ENCODE measurements around the gene TBC1D7.

TBC1D7 gene

DNA sequence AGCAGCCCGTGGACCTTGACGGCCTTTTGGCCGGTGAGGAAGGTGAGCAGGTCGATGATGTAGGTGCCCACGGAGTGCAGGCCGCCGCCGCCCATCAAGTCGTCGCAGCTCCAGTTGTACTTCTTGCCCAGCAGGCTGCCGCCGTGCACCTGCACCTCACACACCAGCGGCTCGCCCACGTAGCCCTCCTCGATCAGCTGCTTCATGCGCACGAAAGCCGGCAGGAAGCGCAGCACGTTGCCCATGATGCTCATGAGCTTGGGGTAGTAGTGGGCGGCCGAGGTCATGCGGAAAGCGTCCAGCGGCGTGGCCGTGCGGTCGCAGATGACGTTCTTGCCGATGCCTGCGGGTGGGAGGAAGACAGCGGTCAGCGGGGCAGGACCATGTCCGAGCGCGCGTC is 37.0 kb upstream of the TBC1D7 start:
- no peaks in the 10 kb centered on the region for H3K79me2 ChIP-seq (ENCODE audit: insufficient read depth, low read length)
- TF ChIP-seq, protein P1, sequence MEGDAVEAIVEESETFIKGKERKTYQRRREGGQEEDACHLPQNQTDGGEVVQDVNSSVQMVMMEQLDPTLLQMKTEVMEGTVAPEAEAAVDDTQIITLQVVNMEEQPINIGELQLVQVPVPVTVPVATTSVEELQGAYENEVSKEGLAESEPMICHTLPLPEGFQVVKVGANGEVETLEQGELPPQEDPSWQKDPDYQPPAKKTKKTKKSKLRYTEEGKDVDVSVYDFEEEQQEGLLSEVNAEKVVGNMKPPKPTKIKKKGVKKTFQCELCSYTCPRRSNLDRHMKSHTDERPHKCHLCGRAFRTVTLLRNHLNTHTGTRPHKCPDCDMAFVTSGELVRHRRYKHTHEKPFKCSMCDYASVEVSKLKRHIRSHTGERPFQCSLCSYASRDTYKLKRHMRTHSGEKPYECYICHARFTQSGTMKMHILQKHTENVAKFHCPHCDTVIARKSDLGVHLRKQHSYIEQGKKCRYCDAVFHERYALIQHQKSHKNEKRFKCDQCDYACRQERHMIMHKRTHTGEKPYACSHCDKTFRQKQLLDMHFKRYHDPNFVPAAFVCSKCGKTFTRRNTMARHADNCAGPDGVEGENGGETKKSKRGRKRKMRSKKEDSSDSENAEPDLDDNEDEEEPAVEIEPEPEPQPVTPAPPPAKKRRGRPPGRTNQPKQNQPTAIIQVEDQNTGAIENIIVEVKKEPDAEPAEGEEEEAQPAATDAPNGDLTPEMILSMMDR (IDR thresholded peaks at IDR 0.05; ENCODE audit: insufficient read depth, low read length, poor library complexity, severe bottlenecking), result no peak
- TF ChIP-seq EZH2phosphoT487 (conservative IDR thresholded peaks at IDR 0.05; ENCODE audit: low read length), result no peak
- no peaks in the 10 kb centered on the region for H3K27me3 ChIP-seq (ENCODE audit: low read length)
- no peaks in the 10 kb centered on the region for H3K36me3 ChIP-seq (ENCODE audit: low read length)
- H3K4me3 ChIP-seq (ENCODE audit: insufficient read depth, low read length, poor library complexity, severe bottlenecking), result no peak overlapping the region
- no peaks in the 10 kb centered on the region for H3K9me2 ChIP-seq (replicated peaks; ENCODE audit: insufficient read depth, low read length)
- no peaks in the 10 kb centered on the region for H3K9me3 ChIP-seq (ENCODE audit: insufficient read depth, low read length)
- no peak overlapping the region for H2AFZ ChIP-seq (ENCODE audit: low read depth, low read length, severe bottlenecking)
- H3K27ac ChIP-seq (ENCODE audit: low read depth, low read length), result no peak overlapping the region
- H4K20me1 ChIP-seq (ENCODE audit: low read depth, low read length), result no peaks in the 10 kb centered on the region
- H3F3A ChIP-seq (ENCODE audit: insufficient read depth), result no peaks in the 10 kb centered on the region
- no peak overlapping the region for H3K9ac ChIP-seq (ENCODE audit: low read length)
- no peak overlapping the region for H3K4me2 ChIP-seq (ENCODE audit: low read depth, low read length, poor library complexity, severe bottlenecking)

- Histone ChIP-seq H4K20me1 (ENCODE audit: low read depth, low read length) (no peaks in the 10 kb centered on the region), H3K9me3 (ENCODE audit: insufficient read depth, low read length) (no peaks in the 10 kb centered on the region), H3K36me3 (ENCODE audit: low read length) (no peaks in the 10 kb centered on the region), H3K27me3 (ENCODE audit: low read length) (no peaks in the 10 kb centered on the region), H3K9me2 (replicated peaks; ENCODE audit: insufficient read depth, low read length) (no peaks in the 10 kb centered on the region), H3K4me2 (ENCODE audit: low read depth, low read length, poor library complexity, severe bottlenecking) (no peak overlapping the region), H3K79me2 (ENCODE audit: insufficient read depth, low read length) (no peaks in the 10 kb centered on the region), H3F3A (ENCODE audit: insufficient read depth) (no peaks in the 10 kb centered on the region), H3K27ac (ENCODE audit: low read depth, low read length) (no peak overlapping the region), H2AFZ (ENCODE audit: low read depth, low read length, severe bottlenecking) (no peak overlapping the region), H3K9ac (ENCODE audit: low read length) (no peak overlapping the region), H3K4me3 (ENCODE audit: insufficient read depth, low read length, poor library complexity, severe bottlenecking) (no peak overlapping the region)
- TF ChIP-seq EZH2phosphoT487 (conservative IDR thresholded peaks at IDR 0.05; ENCODE audit: low read length), result no peak
- TF ChIP-seq, protein P1 (IDR thresholded peaks at IDR 0.05; ENCODE audit: insufficient read depth, low read length, poor library complexity, severe bottlenecking), result no peak
These were observed 36.5 kb upstream of the TBC1D7 start for GRCh38 chr6:13364842-13365241.

DNA sequence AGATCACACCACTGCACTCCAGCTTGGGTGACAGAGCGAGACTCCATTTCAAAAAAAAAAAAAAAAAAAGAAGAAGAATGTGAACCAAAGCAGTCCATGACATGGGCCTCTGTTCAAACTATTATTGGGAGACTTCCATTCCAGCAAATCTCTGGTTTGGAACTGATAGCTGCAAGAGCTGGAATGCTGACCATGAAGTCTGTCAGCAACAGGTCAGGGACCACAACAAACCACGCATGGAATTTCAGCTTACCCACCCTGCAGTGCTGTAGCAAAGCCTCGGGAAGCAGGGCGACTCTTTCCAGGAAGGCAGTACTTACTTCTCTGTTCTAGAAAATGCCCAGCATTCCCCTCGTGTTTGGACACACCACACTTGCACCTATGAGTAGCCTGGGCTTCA is 34.1 kb upstream of the TBC1D7 start:
- no peak overlapping the region for H3K4me2 ChIP-seq (ENCODE audit: low read depth, low read length, poor library complexity, severe bottlenecking)
- H3K4me3 ChIP-seq (ENCODE audit: insufficient read depth, low read length, poor library complexity, severe bottlenecking), result no peak overlapping the region
- H3K79me2 ChIP-seq (ENCODE audit: insufficient read depth, low read length), result no peaks in the 10 kb centered on the region
- no peak overlapping the region for H3K9ac ChIP-seq (ENCODE audit: low read length)
- TF ChIP-seq EZH2phosphoT487 (conservative IDR thresholded peaks at IDR 0.05; ENCODE audit: low read length), result no peak
- TF ChIP-seq, protein P1 (IDR thresholded peaks at IDR 0.05; ENCODE audit: insufficient read depth, low read length, poor library complexity, severe bottlenecking), result no peak
- no peaks in the 10 kb centered on the region for H3K9me3 ChIP-seq (ENCODE audit: insufficient read depth, low read length)
- H3K36me3 ChIP-seq (ENCODE audit: low read length), result no peaks in the 10 kb centered on the region
- H3K27ac ChIP-seq (ENCODE audit: low read depth, low read length), result no peak overlapping the region
- no peaks in the 10 kb centered on the region for H3K27me3 ChIP-seq (ENCODE audit: low read length)
- no peaks in the 10 kb centered on the region for H3K9me2 ChIP-seq (replicated peaks; ENCODE audit: insufficient read depth, low read length)
- H4K20me1 ChIP-seq (ENCODE audit: low read depth, low read length), result no peaks in the 10 kb centered on the region
- no peaks in the 10 kb centered on the region for H3F3A ChIP-seq (ENCODE audit: insufficient read depth)
- H2AFZ ChIP-seq (ENCODE audit: low read depth, low read length, severe bottlenecking), result no peak overlapping the region

All from SU-DHL-6 (cell line).